Measurements from ENCODE around the gene MLKL.

Gene MLKL

GRCh38 chr16:74651841-74652240 lies 48.8 kb downstream of the MLKL start:
- no peak for DNase-seq (ENCODE audit: low read depth in 3 of 3)

GRCh38 chr16:74650966-74651567 lies 49.6 kb downstream of the MLKL start:
- no peak for DNase-seq (ENCODE audit: low read depth in 3 of 3)

GRCh38 chr16:74649839-74650504 lies 50.7 kb downstream of the MLKL start:
- no peak for DNase-seq (ENCODE audit: low read depth in 3 of 3)

- DNase-seq (ENCODE audit: low read depth in 3 of 3), result no peak
Observed at GRCh38 chr16:74641969-74642368, 58.7 kb downstream of the MLKL start.

- no peak for DNase-seq (ENCODE audit: low read depth in 3 of 3)
Observed at GRCh38 chr16:74637742-74638453, 62.8 kb downstream of the MLKL start.

GRCh38 chr16:74635303-74635702 lies 65.4 kb downstream of the MLKL start:
- DNase-seq (ENCODE audit: low read depth in 3 of 3), result no peak

GRCh38 chr16:74633686-74634085 lies 67.0 kb downstream of the MLKL start:
- DNase-seq (ENCODE audit: low read depth in 3 of 3), result no peak

- DNase-seq (ENCODE audit: low read depth in 3 of 3), result no peak
Observed at GRCh38 chr16:74627506-74628220, 73.0 kb downstream of the MLKL start.

GRCh38 chr16:74626741-74627416 lies 73.8 kb downstream of the MLKL start:
- DNase-seq (ENCODE audit: low read depth in 3 of 3), result no peak

GRCh38 chr16:74625500-74626350 lies 74.9 kb downstream of the MLKL start:
- DNase-seq (ENCODE audit: low read depth in 3 of 3), result no peak

GRCh38 chr16:74623839-74624235 lies 76.8 kb downstream of the MLKL start:
- DNase-seq (ENCODE audit: low read depth in 3 of 3), result no peak

GRCh38 chr16:74623214-74623838 lies 77.3 kb downstream of the MLKL start:
- no peak for DNase-seq (ENCODE audit: low read depth in 3 of 3)

- no peak for DNase-seq (ENCODE audit: low read depth in 3 of 3)
Observed at GRCh38 chr16:74622005-74622404, 78.7 kb downstream of the MLKL start.
